HG02973 (cell line): ENCODE measurements around the gene HDAC1.
"Not testable (repeated sequence)": the region's sequence is repeated elsewhere in the genome, so short reads cannot be mapped to it uniquely, and the experiment has no call there.

Source experiments
- ATAC-seq: cut with Tn5 transposase; IDR thresholded peaks from one replicate; pipeline ENCODE4 v1.9.1; 2021; ENCODE audit warnings: moderate library complexity; ENCODE audit not compliant: unreplicated experiment

HDAC1 gene

GRCh38 chr1:32342704-32343103 lies 50.8 kb downstream of the HDAC1 start:
- ATAC-seq = no peak

- ATAC-seq = no peak
Observed at GRCh38 chr1:32345289-32345827, 53.5 kb downstream of the HDAC1 start.

- no peak for ATAC-seq
Observed at GRCh38 chr1:32346532-32347157, 54.8 kb downstream of the HDAC1 start.

- no peak for ATAC-seq
Observed at GRCh38 chr1:32349211-32349708, 57.4 kb downstream of the HDAC1 start.

- ATAC-seq = peak; percentile 32
Observed at GRCh38 chr1:32350785-32351398, 59.0 kb downstream of the HDAC1 start.

- peak; percentile 70 for ATAC-seq
Observed at GRCh38 chr1:32351399-32352238, 59.7 kb downstream of the HDAC1 start.

- ATAC-seq = no peak
Observed at GRCh38 chr1:32352239-32352745, 60.4 kb downstream of the HDAC1 start.

- ATAC-seq = no peak
Observed at GRCh38 chr1:32352831-32353383, 61.0 kb downstream of the HDAC1 start.

GRCh38 chr1:32353431-32353830 lies 61.5 kb downstream of the HDAC1 start:
- ATAC-seq = no peak

GRCh38 chr1:32353886-32354570 lies 62.1 kb downstream of the HDAC1 start:
- ATAC-seq = no peak

- ATAC-seq = not testable (repeated sequence)
Observed at GRCh38 chr1:32355778-32356177, 63.9 kb downstream of the HDAC1 start.

- no peak for ATAC-seq
Observed at GRCh38 chr1:32356478-32356877, 64.6 kb downstream of the HDAC1 start.

GRCh38 chr1:32357614-32358013 lies 65.7 kb downstream of the HDAC1 start:
- no peak for ATAC-seq

- no peak for ATAC-seq
Observed at GRCh38 chr1:32358435-32358834, 66.6 kb downstream of the HDAC1 start.

- no peak for ATAC-seq
Observed at GRCh38 chr1:32361308-32361673, 69.4 kb downstream of the HDAC1 start.

GRCh38 chr1:32361674-32362473 lies 70.0 kb downstream of the HDAC1 start:
- ATAC-seq = no peak

GRCh38 chr1:32362474-32363313 lies 70.8 kb downstream of the HDAC1 start, which contains the start of the genes FAM229A and TSSK3:
Gene FAM229A (minus strand): TSS chr1:32362485. CDS start chr1:32362091, 394 bp downstream.
Gene TSSK3 (plus strand): TSS chr1:32362539. CDS start chr1:32362702, 163 bp downstream.
- ATAC-seq = no peak

- ATAC-seq = no peak
Observed at GRCh38 chr1:32363713-32364112, 71.8 kb downstream of the HDAC1 start.

- ATAC-seq = no peak
Observed at GRCh38 chr1:32364836-32365235, 73.0 kb downstream of the HDAC1 start.
